GM18861 (cell line): ENCODE data around the gene MCHR2.
"Not testable (repeated sequence)": the region's sequence is repeated elsewhere in the genome, so short reads cannot be mapped to it uniquely, and the experiment has no call there.

Source experiments
- ATAC-seq: cut with Tn5 transposase; IDR thresholded peaks from one replicate; pipeline ENCODE4 v1.9.1; 2021; ENCODE audit not compliant: unreplicated experiment

The MCHR2 gene

GRCh38 chr6:99993533-99994251 lies at the start of gene MCHR2:
Gene MCHR2, minus strand, starts transcription at chr6:99994223. Its CDS starts 38,076 bp downstream, at chr6:99956147.
- no peak for ATAC-seq

- ATAC-seq, result not testable (repeated sequence)
These were observed 44.5 kb upstream of the MCHR2 start for GRCh38 chr6:100038546-100038945.

GRCh38 chr6:100035873-100036653 lies 42.0 kb upstream of the MCHR2 start:
- peak; percentile 97 for ATAC-seq

GRCh38 chr6:100023798-100024197 lies 29.8 kb upstream of the MCHR2 start:
- no peak for ATAC-seq

GRCh38 chr6:100022847-100023246 lies 28.8 kb upstream of the MCHR2 start:
- no peak for ATAC-seq

GRCh38 chr6:100008857-100009256 lies 14.8 kb upstream of the MCHR2 start:
- ATAC-seq, result no peak

- ATAC-seq, result peak; percentile 90
These were observed 7.9 kb upstream of the MCHR2 start for GRCh38 chr6:100001915-100002388.

GRCh38 chr6:99997141-99997540 lies 3.1 kb upstream of the MCHR2 start:
- no peak for ATAC-seq

GRCh38 chr6:99995916-99996315 lies 1.9 kb upstream of the MCHR2 start:
- no peak for ATAC-seq

GRCh38 chr6:99993146-99993532 lies 884 bp downstream of the MCHR2 start:
- ATAC-seq, result no peak

GRCh38 chr6:99991955-99992354 lies 2.1 kb downstream of the MCHR2 start:
- ATAC-seq, result no peak

GRCh38 chr6:99980741-99981140 lies 13.3 kb downstream of the MCHR2 start:
- ATAC-seq, result no peak

GRCh38 chr6:99979953-99980352 lies 14.1 kb downstream of the MCHR2 start:
- ATAC-seq, result no peak

GRCh38 chr6:99967052-99967451 lies 27.0 kb downstream of the MCHR2 start:
- ATAC-seq, result no peak

GRCh38 chr6:99960027-99960426 lies 34.0 kb downstream of the MCHR2 start:
- no peak for ATAC-seq

- no peak for ATAC-seq
These were observed 42.8 kb downstream of the MCHR2 start for GRCh38 chr6:99951016-99951805.

GRCh38 chr6:99946005-99946404 lies 48.0 kb downstream of the MCHR2 start:
- no peak for ATAC-seq

- ATAC-seq, result no peak
These were observed 50.2 kb downstream of the MCHR2 start for GRCh38 chr6:99943846-99944245.

- no peak for ATAC-seq
These were observed 53.4 kb downstream of the MCHR2 start for GRCh38 chr6:99940582-99940981.

- ATAC-seq, result no peak
These were observed 60.9 kb downstream of the MCHR2 start for GRCh38 chr6:99933129-99933528.

- no peak for ATAC-seq
These were observed 81.4 kb downstream of the MCHR2 start for GRCh38 chr6:99912657-99913056.
